ENCODE data around the gene PBX1.

Gene PBX1

DNA sequence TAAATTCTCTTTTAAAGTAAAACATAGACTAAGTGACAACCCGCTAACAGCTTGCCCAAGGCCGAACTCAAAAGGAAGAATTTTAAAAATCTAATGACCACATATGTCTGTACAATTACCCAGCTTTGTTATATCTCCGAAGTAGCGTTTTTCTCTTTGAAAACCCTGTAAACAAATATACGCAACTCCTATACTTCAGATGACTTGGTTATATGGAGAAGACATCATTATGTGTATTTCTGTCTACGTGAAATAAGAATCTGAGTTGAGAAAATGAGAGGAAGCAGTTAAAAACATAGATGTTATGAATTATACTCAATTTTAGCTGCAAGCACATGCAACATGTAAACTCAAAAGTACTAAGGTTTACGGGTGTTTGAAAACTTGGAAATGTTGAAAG is 2.0 kb downstream of the PBX1 start:
- peaks cover 6% of the 10 kb centered on the region for H3K27me3 ChIP-seq (ENCODE audit: insufficient read depth, low read length, poor library complexity)
- H3K4me3 ChIP-seq (ENCODE audit: low read depth in 1 of 2, low read length in 2 of 2) = no peak overlapping the region
- H3K27ac ChIP-seq (ENCODE audit: low read length) = no peak overlapping the region
- H3K9ac ChIP-seq (ENCODE audit: low read depth, low read length) = no peak overlapping the region
- no peak overlapping the region for H2AFZ ChIP-seq (ENCODE audit: low read depth, low read length)
- H3K4me2 ChIP-seq (ENCODE audit: insufficient read depth, low read length) = no peak overlapping the region
- H3K36me3 ChIP-seq (ENCODE audit: insufficient read depth, low read length) = no peaks in the 10 kb centered on the region
- H3K9me3 ChIP-seq (ENCODE audit: insufficient read depth, low read length, severe bottlenecking) = no peaks in the 10 kb centered on the region
- ATAC-seq (ENCODE audit: insufficient read depth, low read depth) (no peak), DNase-seq (no peak)
- H3K4me1 ChIP-seq (ENCODE audit: insufficient read depth, low read length) = peaks cover 15% of the 10 kb centered on the region; the same call in 1 of the 2 replicates
- TF ChIP-seq CTCF (IDR thresholded peaks at IDR 0.05; ENCODE audit: borderline replicate concordance, extremely low read depth, low read length, poor library complexity, severe bottlenecking) (no peak), EZH2 (IDR thresholded peaks at IDR 0.05; ENCODE audit: borderline replicate concordance, low read depth, low read length, severe bottlenecking) (no peak)
- no peaks in the 10 kb centered on the region for H4K20me1 ChIP-seq (ENCODE audit: insufficient read depth, low read length)
- H3K79me2 ChIP-seq (ENCODE audit: insufficient read depth, low read length) = no peaks in the 10 kb centered on the region

- H2AFZ ChIP-seq (ENCODE audit: low read depth, low read length) = no peak overlapping the region
- no peaks in the 10 kb centered on the region for H3K79me2 ChIP-seq (ENCODE audit: insufficient read depth, low read length)
- H3K4me3 ChIP-seq (ENCODE audit: low read depth in 1 of 2, low read length in 2 of 2) = no peak overlapping the region
- H3K4me1 ChIP-seq (ENCODE audit: insufficient read depth, low read length) = peaks cover 15% of the 10 kb centered on the region; the same call in 1 of the 2 replicates
- DNase-seq (no peak), ATAC-seq (ENCODE audit: insufficient read depth, low read depth) (no peak)
- no peaks in the 10 kb centered on the region for H3K36me3 ChIP-seq (ENCODE audit: insufficient read depth, low read length)
- H3K9me3 ChIP-seq (ENCODE audit: insufficient read depth, low read length, severe bottlenecking) = no peaks in the 10 kb centered on the region
- no peaks in the 10 kb centered on the region for H4K20me1 ChIP-seq (ENCODE audit: insufficient read depth, low read length)
- peaks cover 6% of the 10 kb centered on the region for H3K27me3 ChIP-seq (ENCODE audit: insufficient read depth, low read length, poor library complexity)
- no peak overlapping the region for H3K9ac ChIP-seq (ENCODE audit: low read depth, low read length)
- no peak overlapping the region for H3K27ac ChIP-seq (ENCODE audit: low read length)
- no peak for TF ChIP-seq CTCF (IDR thresholded peaks at IDR 0.05; ENCODE audit: borderline replicate concordance, extremely low read depth, low read length, poor library complexity, severe bottlenecking)
- TF ChIP-seq EZH2 (IDR thresholded peaks at IDR 0.05; ENCODE audit: borderline replicate concordance, low read depth, low read length, severe bottlenecking) = no peak
- H3K4me2 ChIP-seq (ENCODE audit: insufficient read depth, low read length) = no peak overlapping the region
These were observed 2.5 kb downstream of the PBX1 start for GRCh38 chr1:164561472-164561871.

GRCh38 chr1:164562061-164562460 is 3.1 kb downstream of the PBX1 start:
- Histone ChIP-seq H3K4me1 (ENCODE audit: insufficient read depth, low read length) (peaks cover 15% of the 10 kb centered on the region; the same call in 1 of the 2 replicates), H4K20me1 (ENCODE audit: insufficient read depth, low read length) (no peaks in the 10 kb centered on the region), H2AFZ (ENCODE audit: low read depth, low read length) (no peak overlapping the region), H3K27me3 (ENCODE audit: insufficient read depth, low read length, poor library complexity) (peaks cover 6% of the 10 kb centered on the region), H3K4me2 (ENCODE audit: insufficient read depth, low read length) (no peak overlapping the region), H3K9me3 (ENCODE audit: insufficient read depth, low read length, severe bottlenecking) (no peaks in the 10 kb centered on the region), H3K4me3 (ENCODE audit: low read depth in 1 of 2, low read length in 2 of 2) (no peak overlapping the region), H3K9ac (ENCODE audit: low read depth, low read length) (no peak overlapping the region), H3K79me2 (ENCODE audit: insufficient read depth, low read length) (no peaks in the 10 kb centered on the region), H3K27ac (ENCODE audit: low read length) (no peak overlapping the region), H3K36me3 (ENCODE audit: insufficient read depth, low read length) (no peaks in the 10 kb centered on the region)
- ATAC-seq (ENCODE audit: insufficient read depth, low read depth) = no peak
- no peak for TF ChIP-seq EZH2 (IDR thresholded peaks at IDR 0.05; ENCODE audit: borderline replicate concordance, low read depth, low read length, severe bottlenecking)
- TF ChIP-seq CTCF (IDR thresholded peaks at IDR 0.05; ENCODE audit: borderline replicate concordance, extremely low read depth, low read length, poor library complexity, severe bottlenecking) = no peak
- DNase-seq = no peak

DNA sequence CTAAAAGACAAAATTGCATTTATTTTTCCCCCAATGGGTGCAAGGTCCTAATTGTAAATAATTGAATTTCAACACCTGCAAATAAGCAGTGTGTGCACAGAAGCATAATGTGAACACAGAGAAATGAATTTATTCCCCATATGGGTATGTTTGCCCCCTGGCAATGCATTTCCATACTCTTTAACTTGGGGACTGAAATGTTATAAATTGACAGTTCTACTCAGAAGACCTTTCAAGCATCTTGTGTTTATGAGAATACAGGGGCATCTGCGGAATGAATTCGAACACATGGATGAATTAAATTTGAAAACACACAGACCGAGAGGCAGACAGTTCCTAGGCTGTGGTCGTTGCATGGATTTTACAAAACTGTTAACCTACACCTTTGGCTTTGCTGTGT is 3.5 kb downstream of the PBX1 start:
- H2AFZ ChIP-seq (ENCODE audit: low read depth, low read length) = no peak overlapping the region
- H3K4me2 ChIP-seq (ENCODE audit: insufficient read depth, low read length) = no peak overlapping the region
- peaks cover 15% of the 10 kb centered on the region; the same call in 1 of the 2 replicates for H3K4me1 ChIP-seq (ENCODE audit: insufficient read depth, low read length)
- no peak overlapping the region for H3K27ac ChIP-seq (ENCODE audit: low read length)
- H3K9me3 ChIP-seq (ENCODE audit: insufficient read depth, low read length, severe bottlenecking) = no peaks in the 10 kb centered on the region
- no peak for DNase-seq
- peaks cover 6% of the 10 kb centered on the region for H3K27me3 ChIP-seq (ENCODE audit: insufficient read depth, low read length, poor library complexity)
- no peaks in the 10 kb centered on the region for H3K79me2 ChIP-seq (ENCODE audit: insufficient read depth, low read length)
- H3K4me3 ChIP-seq (ENCODE audit: low read depth in 1 of 2, low read length in 2 of 2) = no peak overlapping the region
- no peak overlapping the region for H3K9ac ChIP-seq (ENCODE audit: low read depth, low read length)
- H4K20me1 ChIP-seq (ENCODE audit: insufficient read depth, low read length) = no peaks in the 10 kb centered on the region
- no peak for ATAC-seq (ENCODE audit: insufficient read depth, low read depth)
- TF ChIP-seq CTCF (IDR thresholded peaks at IDR 0.05; ENCODE audit: borderline replicate concordance, extremely low read depth, low read length, poor library complexity, severe bottlenecking) (no peak), EZH2 (IDR thresholded peaks at IDR 0.05; ENCODE audit: borderline replicate concordance, low read depth, low read length, severe bottlenecking) (no peak)
- no peaks in the 10 kb centered on the region for H3K36me3 ChIP-seq (ENCODE audit: insufficient read depth, low read length)

Measured in DND-41 (cell line).